KBM-7 (cell line): ENCODE measurements around the gene ALDOB.

Source experiments
- DNase-seq: peaks from one replicate; pipeline ENCODE4 v3.0.0-alpha.2; 2015
- in situ Hi-C: fragments of 300-500 bp; cut with MboI; formaldehyde crosslinking; loops from 2 replicates; pipeline ENCODE4 v1.14.3; 2020; ENCODE audit warnings: low sequenced_read_pairs, low pct_unique_long_range_greater_than_20kb, mixed read lengths

ALDOB gene

DNA sequence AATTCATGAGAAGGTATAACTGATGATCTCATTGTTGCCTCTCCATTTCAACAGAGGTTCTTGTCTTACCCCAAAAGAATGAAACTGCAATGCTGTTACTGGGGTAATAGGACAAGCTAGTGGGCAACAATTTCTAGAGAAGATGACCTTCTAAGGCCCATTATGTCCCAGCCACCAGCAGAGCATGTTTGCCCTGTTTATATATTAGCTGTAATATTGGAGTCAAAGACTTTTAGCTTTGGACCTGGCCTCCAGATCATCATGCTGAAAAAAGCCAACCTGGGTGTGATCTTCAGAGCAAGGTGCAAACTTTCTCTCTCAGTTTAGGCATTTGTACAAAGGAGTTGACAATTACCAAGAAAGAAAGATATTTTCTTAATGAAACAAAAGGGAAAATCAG is 3.4 kb downstream of the ALDOB start:
- no peak for DNase-seq
- in situ Hi-C loops: no loop called here

DNA sequence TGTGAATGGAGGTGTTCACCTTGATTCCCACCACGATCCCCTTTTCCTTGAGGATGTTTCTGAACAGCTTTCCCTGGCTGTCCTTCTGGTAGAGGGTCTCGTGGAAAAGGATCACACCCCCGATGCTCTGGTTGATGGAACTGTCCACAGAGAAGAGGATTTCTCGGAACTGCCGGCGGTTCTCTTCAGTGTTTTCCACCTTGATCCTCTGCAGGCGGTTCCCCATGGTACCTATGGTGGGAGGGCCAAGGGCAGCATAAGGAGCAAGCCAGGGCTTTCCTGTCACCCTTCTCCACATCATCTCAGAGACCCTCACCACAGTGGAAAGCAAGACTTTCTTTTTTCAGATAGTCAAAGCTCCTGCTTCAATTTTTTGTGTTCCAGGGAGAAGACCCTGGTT is 5.8 kb downstream of the ALDOB start:
- no peak for DNase-seq
- in situ Hi-C loops: no loop called here

DNA sequence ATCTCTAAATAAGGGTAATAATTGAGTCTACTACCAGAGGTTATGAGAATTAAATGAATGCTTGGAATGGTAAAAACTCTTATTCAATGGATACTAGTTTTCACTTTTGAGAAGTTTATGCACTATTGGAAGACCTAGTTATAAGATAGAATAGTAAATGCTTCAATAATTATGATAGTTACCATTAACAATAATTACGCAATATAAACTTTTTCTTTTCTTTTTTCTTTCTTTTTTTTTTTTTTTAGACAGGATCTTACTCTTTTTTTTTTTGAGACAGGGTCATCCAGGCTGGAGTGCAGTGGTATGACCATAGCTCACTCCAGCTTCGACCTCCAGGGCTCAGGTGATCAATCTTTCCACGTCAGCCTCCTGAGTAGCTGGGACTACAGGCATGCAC is 6.7 kb downstream of the ALDOB start:
- in situ Hi-C loops: no loop called here
- no peak for DNase-seq

DNA sequence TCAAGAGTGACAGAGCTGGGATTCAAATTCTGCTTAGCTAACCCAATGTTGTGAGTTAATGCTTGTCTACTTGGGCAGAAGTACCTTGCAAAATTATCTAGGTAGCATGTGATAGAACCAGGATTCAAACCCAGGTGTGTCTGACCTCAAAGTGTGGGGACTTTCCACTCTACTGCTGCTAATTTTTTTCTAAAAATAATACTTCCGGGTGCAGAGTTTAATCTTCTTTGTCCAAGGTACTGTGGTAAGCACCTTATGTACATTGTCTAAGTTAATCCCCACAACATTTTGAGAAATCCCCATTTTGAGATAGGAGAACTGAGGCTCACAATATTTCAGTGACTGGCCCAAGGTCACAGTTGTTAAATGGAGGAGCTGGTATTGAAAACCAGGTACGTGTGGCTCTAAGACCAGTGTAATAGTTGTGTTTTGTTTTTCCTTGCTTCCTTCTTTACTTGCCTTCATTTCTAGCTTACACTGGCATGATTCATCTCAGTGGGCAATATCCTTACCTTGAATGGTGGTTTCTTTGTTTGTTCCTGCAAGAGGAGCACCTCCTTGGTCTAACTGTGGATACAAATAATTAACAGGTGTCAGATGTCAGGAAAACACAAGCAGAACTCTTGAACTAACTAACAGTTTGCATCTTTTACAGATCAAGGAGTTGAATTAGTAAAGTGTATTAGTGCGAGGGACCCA is 7.5 kb downstream of the ALDOB start:
- in situ Hi-C loops: no loop called here
- no peak for DNase-seq

DNA sequence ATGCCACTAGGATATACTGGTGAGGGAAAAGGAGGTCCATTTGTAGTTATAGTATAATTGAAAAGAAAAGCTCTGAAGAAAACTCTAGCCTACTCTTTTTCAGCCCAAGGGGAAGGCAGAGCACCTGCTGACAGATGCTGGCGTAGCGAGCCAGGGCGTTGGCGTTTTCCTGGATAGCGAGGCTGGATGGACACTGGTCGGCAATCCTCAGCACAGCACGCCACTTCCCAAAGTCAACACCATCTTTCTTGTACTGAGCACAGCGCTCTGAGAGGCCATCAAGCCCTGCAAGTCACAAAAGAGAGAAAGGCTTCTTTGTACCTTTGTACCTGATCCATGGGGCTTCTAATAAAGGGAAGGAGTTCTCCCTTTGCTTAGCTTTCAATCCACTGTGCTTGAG is 8.2 kb downstream of the ALDOB start:
- in situ Hi-C loops: no loop called here
- DNase-seq: no peak

DNA sequence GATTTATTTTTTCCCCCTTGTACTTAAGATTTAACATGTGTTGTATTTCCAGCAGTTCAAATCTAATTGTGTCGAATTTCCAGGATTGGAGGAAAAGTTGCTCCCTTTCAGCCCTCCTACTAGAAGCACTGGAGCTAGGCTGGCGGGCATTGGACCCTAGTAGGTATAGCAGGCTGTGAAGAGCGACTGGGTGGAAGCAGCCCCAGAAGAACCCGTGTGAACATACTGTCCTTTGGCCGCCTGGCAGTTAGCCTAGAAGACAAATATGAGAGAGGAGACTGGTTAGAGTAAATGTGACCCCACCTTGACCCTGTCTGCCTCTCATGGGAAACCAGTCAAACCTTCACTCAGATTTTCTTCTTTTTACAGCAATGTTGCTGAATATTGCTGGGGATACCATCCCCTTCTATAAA is 13.9 kb downstream of the ALDOB start:
- no peak for DNase-seq
- in situ Hi-C loops: no loop called here

DNA sequence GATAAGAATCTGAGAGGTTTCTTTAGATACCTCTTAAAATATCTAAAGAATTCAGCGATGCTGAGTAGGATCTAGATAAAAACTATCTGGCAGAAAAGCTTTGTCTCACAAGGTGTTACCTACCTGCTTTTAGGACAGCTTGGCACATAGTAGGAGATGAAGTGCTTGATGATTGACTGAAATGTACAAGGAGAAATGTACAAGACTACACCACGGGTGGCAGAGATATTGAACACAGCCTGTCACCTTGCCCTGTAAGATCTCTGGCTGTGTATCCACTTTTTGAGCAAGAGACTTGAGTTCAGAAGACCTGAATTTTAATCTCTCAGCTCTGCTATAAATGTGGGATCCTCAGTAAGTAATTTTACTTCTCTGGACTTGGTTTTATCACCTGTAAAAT is 15.7 kb downstream of the ALDOB start:
- no peak for DNase-seq
- in situ Hi-C loops: no loop called here

DNA sequence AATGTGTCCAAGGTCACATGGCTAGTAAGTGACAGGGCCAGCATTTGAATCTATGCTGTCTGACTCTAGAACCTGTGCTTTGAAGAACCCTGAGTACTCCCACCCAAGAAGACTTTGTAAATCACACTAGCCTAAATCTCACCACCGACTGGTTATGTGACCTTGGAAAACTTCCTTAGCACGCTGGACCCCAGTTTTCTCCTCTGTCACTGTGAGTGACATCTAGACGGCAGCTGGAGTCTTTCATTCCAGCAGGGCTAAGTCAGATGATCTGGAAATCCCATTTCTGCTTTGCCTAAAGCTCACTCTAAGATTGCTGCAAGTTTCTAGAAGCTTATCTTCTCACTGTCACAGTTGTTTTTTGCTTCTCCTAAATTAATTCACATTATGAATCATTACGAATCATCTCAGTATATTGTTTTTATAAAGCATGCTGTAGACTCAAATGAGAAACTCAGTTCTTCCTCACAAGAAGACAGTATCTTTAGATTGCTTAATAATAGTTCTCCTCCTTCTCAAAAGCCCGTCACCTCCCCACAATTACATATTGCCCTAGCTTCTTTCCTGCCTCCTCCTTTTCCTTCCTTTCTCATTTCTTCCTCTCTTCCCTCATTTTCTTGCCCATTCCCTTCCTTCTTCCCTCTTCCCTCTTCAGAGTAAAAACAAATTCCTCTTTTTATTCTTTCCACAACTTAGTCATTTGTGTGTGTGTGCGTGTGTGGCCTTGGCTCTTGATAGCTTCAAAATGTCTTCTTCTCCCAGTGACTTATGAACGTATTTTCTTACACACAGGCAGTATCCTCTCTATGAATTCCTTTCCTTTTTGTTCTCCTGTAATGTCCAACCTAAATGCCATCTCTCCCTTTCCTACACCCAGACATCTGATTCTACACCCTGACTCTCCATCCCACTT is 16.8 kb downstream of the ALDOB start:
- in situ Hi-C loops: no loop called here
- DNase-seq: no peak

DNA sequence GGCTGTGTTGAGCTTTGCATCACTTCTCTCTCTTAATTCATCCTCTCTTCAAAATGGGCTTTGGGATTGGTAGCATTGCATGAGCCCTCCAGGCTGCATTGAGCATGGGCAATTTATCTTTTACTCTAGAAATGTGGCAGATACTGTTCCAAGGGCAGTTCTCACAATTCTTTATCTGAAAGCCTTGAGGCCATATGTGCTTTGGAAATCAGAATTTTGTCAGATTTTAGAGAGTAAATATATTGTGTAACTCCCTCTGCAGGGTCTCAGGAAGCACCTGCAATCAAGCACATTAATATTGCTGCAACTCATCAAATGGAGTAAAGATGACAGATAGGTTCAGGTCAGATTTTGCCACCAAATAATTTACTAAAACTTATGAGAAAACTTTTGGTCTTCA is 17.6 kb downstream of the ALDOB start:
- no peak for DNase-seq
- in situ Hi-C loops: no loop called here

DNA sequence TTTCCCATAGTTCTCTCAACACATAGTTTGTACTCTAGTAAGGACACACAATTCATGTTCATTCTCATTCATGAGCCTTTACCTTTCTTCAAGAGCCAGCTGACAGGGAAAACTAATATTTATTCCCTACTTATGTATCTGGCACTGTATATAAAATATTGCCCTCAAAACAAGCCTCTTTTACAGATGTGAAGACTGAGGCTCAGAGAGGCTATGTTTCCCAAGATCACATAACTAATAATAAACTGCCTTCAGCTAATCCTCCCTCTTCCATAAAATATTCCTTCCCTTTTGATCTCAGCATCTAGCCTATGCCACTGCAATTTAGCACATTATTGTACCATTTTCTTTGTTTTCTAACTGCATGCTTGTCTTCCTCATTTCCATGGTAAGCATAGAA is 18.2 kb downstream of the ALDOB start:
- in situ Hi-C loops: no loop called here

DNA sequence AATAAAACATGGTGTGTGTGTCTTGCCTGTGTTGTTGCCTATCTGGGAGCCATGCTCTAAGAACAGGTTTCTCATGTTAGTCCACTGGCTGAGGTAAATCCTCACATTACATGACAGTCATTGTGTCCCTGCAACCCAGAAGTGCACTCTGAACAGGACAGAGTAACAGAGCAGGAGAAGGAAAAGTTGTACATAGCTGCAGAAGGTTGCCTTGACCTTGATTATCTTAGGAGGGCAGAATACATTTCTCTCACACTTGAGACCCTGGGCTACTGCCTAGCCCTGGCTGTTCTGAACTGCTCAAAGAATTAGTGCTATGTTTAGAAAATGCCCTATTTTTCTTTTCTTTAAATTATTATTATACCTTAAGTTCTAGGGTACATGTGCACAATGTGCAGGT is 20.0 kb downstream of the ALDOB start:
- in situ Hi-C loops: no loop called here
- DNase-seq: no peak

More for the DNA sequence above, 18.2 kb downstream of the ALDOB start:
- DNase-seq: no peak

DNA sequence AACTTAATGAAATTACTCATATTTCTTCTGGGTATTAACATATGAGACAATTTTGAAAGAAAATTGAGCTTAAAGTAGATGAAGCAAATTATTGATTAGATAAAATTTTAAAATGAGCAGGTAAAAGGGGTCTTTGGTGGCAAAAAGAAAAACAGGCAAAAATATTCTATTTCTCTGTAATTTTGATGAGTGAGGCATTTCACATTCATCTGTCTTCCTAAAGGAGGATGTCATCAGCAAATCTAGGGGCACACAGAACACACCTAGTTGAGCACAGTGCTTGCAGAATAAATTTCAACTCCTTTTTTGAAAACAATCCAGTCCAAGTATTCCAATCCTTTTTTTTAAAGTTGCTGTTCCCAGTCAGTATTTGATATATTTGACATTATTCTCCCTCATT is 20.7 kb downstream of the ALDOB start:
- DNase-seq: no peak
- in situ Hi-C loops: no loop called here

DNA sequence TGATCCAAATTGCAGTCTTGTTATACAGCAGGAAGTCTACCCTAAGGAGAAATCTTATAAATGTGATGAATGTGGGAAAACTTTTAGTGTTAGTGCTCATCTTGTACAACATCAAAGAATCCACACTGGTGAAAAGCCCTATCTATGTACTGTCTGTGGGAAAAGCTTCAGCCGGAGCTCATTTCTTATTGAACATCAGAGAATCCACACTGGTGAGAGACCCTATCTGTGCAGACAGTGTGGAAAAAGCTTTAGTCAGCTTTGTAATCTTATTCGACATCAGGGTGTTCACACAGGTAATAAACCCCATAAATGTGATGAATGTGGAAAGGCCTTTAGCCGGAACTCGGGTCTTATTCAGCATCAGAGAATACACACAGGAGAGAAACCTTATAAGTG is 26.5 kb downstream of the ALDOB start:
- DNase-seq: no peak
- in situ Hi-C loops: no loop called here

DNA sequence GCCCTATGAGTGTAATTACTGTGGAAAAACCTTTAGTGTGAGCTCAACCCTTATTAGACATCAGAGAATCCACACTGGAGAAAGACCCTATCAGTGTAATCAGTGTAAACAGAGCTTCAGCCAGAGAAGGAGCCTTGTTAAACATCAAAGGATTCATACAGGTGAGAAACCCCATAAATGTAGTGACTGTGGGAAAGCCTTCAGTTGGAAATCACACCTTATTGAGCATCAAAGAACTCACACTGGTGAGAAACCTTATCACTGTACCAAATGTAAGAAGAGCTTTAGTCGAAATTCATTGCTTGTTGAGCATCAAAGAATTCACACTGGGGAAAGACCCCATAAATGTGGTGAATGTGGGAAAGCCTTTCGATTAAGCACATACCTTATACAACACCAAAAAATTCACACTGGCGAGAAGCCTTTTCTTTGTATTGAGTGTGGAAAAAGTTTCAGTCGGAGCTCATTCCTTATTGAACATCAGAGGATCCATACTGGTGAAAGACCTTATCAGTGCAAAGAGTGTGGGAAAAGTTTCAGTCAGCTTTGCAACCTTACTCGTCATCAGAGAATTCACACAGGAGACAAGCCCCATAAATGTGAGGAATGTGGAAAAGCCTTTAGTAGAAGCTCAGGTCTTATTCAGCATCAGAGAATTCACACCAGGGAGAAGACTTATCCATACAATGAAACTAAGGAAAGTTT is 27.0 kb downstream of the ALDOB start:
- peak; percentile 15 for DNase-seq
- in situ Hi-C loops: no loop called here

DNA sequence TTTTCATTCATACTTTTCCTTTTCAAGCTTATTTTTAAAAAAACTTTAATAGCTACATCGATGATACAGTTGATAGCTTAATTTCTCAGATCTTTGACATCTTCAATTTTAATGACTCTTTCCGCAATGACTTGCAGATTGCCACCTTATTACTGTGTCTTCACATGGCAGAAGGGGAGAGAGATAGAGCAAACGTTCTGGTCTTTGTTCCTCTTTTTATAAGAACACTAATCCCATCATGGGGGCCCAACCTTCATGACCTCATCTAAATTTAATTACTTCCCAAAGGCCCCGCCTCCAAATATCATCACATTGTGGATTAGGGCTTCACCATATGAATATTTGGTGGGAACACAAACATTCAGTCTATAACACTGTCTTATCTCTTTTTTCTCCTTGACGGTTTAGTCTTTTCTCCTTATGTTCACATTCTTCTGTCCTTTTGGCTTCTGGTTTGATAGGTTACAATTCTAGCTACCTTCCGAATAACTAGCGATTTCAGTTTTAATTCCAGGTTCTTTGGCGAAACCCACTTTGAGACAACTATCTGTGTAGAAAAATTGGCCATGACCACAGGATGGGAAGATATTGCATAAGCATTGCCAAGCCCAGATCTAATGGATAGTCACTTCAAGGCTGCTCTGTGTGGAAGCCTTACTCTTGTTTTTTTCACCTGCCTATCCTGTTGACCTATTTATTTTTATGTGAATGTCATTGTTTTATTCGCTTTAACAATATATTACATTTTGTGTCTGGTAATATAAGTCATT is 31.9 kb downstream of the ALDOB start:
- peak; percentile 55 for DNase-seq
- in situ Hi-C loops: no loop called here

DNA sequence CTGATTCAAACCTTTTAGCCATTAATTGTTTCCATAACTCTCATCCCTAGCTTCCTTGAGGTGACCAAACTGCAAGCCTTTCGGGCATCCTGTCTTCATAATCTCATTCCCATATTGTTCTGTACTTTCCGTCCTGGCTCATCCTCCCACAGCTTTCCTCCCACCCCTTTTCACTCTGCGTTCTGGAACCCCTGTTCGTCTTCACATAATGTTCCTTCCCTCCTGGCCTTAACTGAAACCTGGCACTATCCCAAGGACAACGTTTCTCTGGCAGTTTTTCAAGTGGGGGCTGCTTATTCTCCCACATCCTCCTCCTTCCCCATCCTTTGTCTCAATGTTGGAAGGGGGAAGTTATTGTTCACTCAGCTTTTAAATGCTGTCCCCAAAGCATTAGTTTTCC is 35.5 kb downstream of the ALDOB start:
- in situ Hi-C loops: no loop called here
- DNase-seq: peak; percentile 65

DNA sequence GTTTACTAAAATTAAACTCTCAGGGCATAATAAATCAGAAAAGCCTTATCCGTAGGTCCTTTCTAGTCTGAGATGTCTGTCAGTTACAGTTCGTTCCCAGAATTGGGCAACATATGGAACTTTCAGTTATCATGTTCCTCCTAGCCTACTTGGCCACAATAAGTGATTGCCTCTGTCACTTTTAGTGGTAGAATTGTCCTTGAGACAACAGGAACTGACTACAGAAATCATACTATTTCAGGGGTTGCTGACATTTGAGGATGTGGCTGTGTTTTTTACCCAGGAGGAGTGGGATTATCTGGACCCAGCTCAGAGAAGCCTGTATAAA is 36.0 kb downstream of the ALDOB start:
- in situ Hi-C loops: no loop called here

DNA sequence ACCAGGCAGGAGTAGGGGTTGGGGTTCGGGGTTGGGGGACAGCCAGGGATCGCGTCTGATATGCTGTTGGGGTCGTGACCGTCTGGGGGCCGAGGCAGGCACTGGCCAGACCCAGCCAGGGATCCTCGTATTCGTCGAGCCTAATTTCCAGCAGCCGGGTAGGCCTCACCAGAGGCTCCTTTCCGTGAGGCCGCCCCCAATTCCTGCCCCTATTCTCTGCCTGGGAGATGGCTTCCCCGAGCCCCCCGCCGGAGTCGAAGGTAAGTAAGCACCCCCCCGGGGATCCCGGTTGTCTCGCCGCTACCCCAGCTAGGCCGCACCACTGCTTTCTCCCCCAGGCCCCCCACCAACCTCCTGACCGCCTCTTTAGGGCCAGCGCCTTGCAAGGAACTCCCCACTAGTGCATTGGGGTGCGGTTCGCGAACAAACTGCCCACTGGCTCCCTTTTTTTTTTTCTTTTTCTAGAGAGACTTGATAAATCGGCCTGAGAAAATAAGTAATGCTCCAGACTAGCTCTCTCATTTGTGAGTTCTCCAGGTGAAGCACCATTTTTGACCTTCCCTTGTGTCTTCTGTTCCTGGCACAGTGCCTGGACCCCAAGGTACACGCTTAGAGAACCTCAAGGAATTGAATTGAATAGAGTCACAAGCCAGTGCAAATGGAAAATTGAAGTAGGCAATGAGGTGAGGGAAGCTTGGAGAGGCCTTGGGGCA is 36.5 kb downstream of the ALDOB start:
- in situ Hi-C loops: no loop called here
- DNase-seq: no peak

More for the DNA sequence above, 36.0 kb downstream of the ALDOB start:
- DNase-seq: peak; percentile 36
